ENCODE data around the gene TP63.

Gene TP63

GRCh38 chr3:189868061-189868460 lies 236.9 kb downstream of the TP63 start:
- no peak overlapping the region for H4K8ac ChIP-seq (ENCODE audit: low read length)
- no peak overlapping the region for H3K4ac ChIP-seq (ENCODE audit: low read depth in 1 of 2, low read length in 2 of 2)
- no peak overlapping the region for H2AK5ac ChIP-seq (ENCODE audit: low read length, severe bottlenecking)
- no peak for DNase-seq
- no peak overlapping the region for H2AFZ ChIP-seq (ENCODE audit: low read depth, low read length)
- H3K4me1 ChIP-seq (ENCODE audit: control insufficient read depth, insufficient read depth, low read depth, low read length), result no peaks in the 10 kb centered on the region
- H3K9me3 ChIP-seq (ENCODE audit: control insufficient read depth, low read length), result no peaks in the 10 kb centered on the region
- H4K91ac ChIP-seq (ENCODE audit: low read length), result no peak overlapping the region
- 99% methylated on average over 3 of the region's 3 CpGs for WGBS
- no peak overlapping the region for H3K4me2 ChIP-seq (ENCODE audit: low read length, poor library complexity, severe bottlenecking)
- no peak overlapping the region for H2BK120ac ChIP-seq (ENCODE audit: low read depth, low read length)
- no peak overlapping the region for H3K14ac ChIP-seq (ENCODE audit: low read length in 2 of 2)
- H3K27ac ChIP-seq (ENCODE audit: low read length, poor library complexity, severe bottlenecking), result no peak overlapping the region
- no peaks in the 10 kb centered on the region for H3K79me1 ChIP-seq (replicated peaks; ENCODE audit: low read length, poor library complexity, severe bottlenecking)
- H3K23ac ChIP-seq (ENCODE audit: low read length in 2 of 2), result no peak overlapping the region
- no peak overlapping the region for H2BK12ac ChIP-seq (ENCODE audit: low read length in 2 of 2)
- H3K9ac ChIP-seq (ENCODE audit: low read length), result no peak overlapping the region
- no peak overlapping the region for H3K4me3 ChIP-seq (ENCODE audit: insufficient read depth in 1 of 2, low read depth in 1 of 2, low read length in 2 of 2)
- no peaks in the 10 kb centered on the region for H3K27me3 ChIP-seq (ENCODE audit: control insufficient read depth in 1 of 2, insufficient read depth in 1 of 2, low read length in 2 of 2)
- H2BK15ac ChIP-seq (ENCODE audit: low read depth, poor library complexity, severe bottlenecking), result no peak overlapping the region
- no peaks in the 10 kb centered on the region for H3K36me3 ChIP-seq (ENCODE audit: control insufficient read depth in 1 of 2, insufficient read depth in 2 of 2, low read depth in 1 of 2, low read length in 2 of 2)
- H2BK5ac ChIP-seq (ENCODE audit: low read depth, low read length, poor library complexity, severe bottlenecking), result no peak overlapping the region
- H3K18ac ChIP-seq (ENCODE audit: low read depth in 1 of 2, low read length in 2 of 2), result no peak overlapping the region

DNA sequence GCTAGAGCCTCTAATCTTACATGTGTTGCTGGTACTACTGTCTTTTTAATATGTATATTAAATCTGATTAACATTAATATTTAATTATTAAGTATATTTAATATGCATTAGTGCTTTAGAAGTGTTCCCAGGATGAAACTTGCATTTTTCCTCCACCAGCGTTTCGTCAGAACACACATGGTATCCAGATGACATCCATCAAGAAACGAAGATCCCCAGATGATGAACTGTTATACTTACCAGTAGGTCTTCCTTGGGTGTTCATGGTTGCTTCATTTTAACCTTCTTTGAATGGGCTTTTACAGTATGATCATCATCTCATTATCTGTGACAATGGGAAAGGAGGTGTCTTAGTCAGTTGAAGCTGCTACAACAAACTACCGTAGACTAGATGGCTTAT lies 238.0 kb downstream of the TP63 start:
- Histone ChIP-seq H3K18ac (ENCODE audit: low read depth in 1 of 2, low read length in 2 of 2) (no peak overlapping the region), H2BK15ac (ENCODE audit: low read depth, poor library complexity, severe bottlenecking) (no peak overlapping the region), H3K4me3 (ENCODE audit: insufficient read depth in 1 of 2, low read depth in 1 of 2, low read length in 2 of 2) (no peak overlapping the region), H4K91ac (ENCODE audit: low read length) (no peak overlapping the region), H3K27ac (ENCODE audit: low read length, poor library complexity, severe bottlenecking) (no peak overlapping the region), H3K9me3 (ENCODE audit: control insufficient read depth, low read length) (no peaks in the 10 kb centered on the region), H2BK120ac (ENCODE audit: low read depth, low read length) (no peak overlapping the region), H4K8ac (ENCODE audit: low read length) (no peak overlapping the region), H2BK12ac (ENCODE audit: low read length in 2 of 2) (no peak overlapping the region), H3K23ac (ENCODE audit: low read length in 2 of 2) (no peak overlapping the region), H3K4ac (ENCODE audit: low read depth in 1 of 2, low read length in 2 of 2) (no peak overlapping the region), H3K9ac (ENCODE audit: low read length) (no peak overlapping the region), H3K14ac (ENCODE audit: low read length in 2 of 2) (no peak overlapping the region), H3K79me1 (replicated peaks; ENCODE audit: low read length, poor library complexity, severe bottlenecking) (no peaks in the 10 kb centered on the region), H3K36me3 (ENCODE audit: control insufficient read depth in 1 of 2, insufficient read depth in 2 of 2, low read depth in 1 of 2, low read length in 2 of 2) (no peaks in the 10 kb centered on the region), H3K27me3 (ENCODE audit: control insufficient read depth in 1 of 2, insufficient read depth in 1 of 2, low read length in 2 of 2) (no peaks in the 10 kb centered on the region), H3K4me2 (ENCODE audit: low read length, poor library complexity, severe bottlenecking) (no peak overlapping the region), H3K4me1 (ENCODE audit: control insufficient read depth, insufficient read depth, low read depth, low read length) (no peaks in the 10 kb centered on the region), H2AFZ (ENCODE audit: low read depth, low read length) (no peak overlapping the region), H2AK5ac (ENCODE audit: low read length, severe bottlenecking) (no peak overlapping the region), H2BK5ac (ENCODE audit: low read depth, low read length, poor library complexity, severe bottlenecking) (no peak overlapping the region)
- DNase-seq, result no peak
- 100% methylated on average over 1 of the region's 4 CpGs for WGBS

GRCh38 chr3:189871418-189871817 lies 240.2 kb downstream of the TP63 start:
- Histone ChIP-seq H2BK15ac (ENCODE audit: low read depth, poor library complexity, severe bottlenecking) (no peak overlapping the region), H3K27ac (ENCODE audit: low read length, poor library complexity, severe bottlenecking) (no peak overlapping the region), H4K8ac (ENCODE audit: low read length) (no peak overlapping the region), H3K18ac (ENCODE audit: low read depth in 1 of 2, low read length in 2 of 2) (no peak overlapping the region), H3K23ac (ENCODE audit: low read length in 2 of 2) (no peak overlapping the region), H3K79me1 (replicated peaks; ENCODE audit: low read length, poor library complexity, severe bottlenecking) (no peaks in the 10 kb centered on the region), H2AFZ (ENCODE audit: low read depth, low read length) (no peak overlapping the region), H3K9ac (ENCODE audit: low read length) (no peak overlapping the region), H2BK5ac (ENCODE audit: low read depth, low read length, poor library complexity, severe bottlenecking) (no peak overlapping the region), H4K91ac (ENCODE audit: low read length) (no peak overlapping the region), H3K27me3 (ENCODE audit: control insufficient read depth in 1 of 2, insufficient read depth in 1 of 2, low read length in 2 of 2) (no peaks in the 10 kb centered on the region), H3K4me2 (ENCODE audit: low read length, poor library complexity, severe bottlenecking) (no peak overlapping the region), H3K4me3 (ENCODE audit: insufficient read depth in 1 of 2, low read depth in 1 of 2, low read length in 2 of 2) (no peak overlapping the region), H3K14ac (ENCODE audit: low read length in 2 of 2) (no peak overlapping the region), H3K36me3 (ENCODE audit: control insufficient read depth in 1 of 2, insufficient read depth in 2 of 2, low read depth in 1 of 2, low read length in 2 of 2) (no peaks in the 10 kb centered on the region), H3K9me3 (ENCODE audit: control insufficient read depth, low read length) (no peaks in the 10 kb centered on the region), H3K4me1 (ENCODE audit: control insufficient read depth, insufficient read depth, low read depth, low read length) (no peaks in the 10 kb centered on the region), H2BK12ac (ENCODE audit: low read length in 2 of 2) (no peak overlapping the region), H2BK120ac (ENCODE audit: low read depth, low read length) (no peak overlapping the region), H3K4ac (ENCODE audit: low read depth in 1 of 2, low read length in 2 of 2) (no peak overlapping the region), H2AK5ac (ENCODE audit: low read length, severe bottlenecking) (no peak overlapping the region)
- no peak for DNase-seq
- WGBS, result 81% methylated on average over 2 of the region's 2 CpGs

DNA sequence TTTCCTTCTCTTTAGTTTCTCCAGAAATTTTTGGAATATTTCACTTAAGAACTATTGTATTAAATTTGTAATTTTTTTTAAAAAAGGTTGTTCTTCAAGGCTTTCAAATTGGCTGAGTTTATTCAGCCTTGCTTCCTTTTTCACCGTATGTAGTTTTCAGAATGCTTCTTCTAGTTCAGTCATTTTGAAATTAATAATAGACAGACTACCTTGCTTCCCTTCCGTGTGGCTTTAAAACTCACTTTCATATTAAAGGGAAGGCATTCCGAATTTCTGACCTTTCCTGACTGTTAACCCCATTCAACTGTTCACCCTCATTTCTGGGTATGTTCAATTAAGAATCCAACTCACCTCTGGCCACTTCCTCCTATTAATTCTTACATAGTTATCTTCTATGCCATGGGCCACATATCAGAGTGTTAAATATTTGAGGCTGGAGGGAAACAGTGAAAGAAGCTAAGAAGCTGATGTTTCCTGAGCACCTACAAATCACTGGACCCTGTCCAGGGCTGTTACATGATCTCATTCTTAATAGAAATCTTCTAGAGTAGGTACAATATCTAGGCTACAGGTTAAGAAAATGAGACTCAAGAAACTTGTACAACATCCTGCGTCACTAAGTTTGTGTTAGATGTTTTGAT lies 252.0 kb downstream of the TP63 start:
- Histone ChIP-seq H3K18ac (ENCODE audit: low read depth in 1 of 2, low read length in 2 of 2) (no peak overlapping the region), H3K36me3 (ENCODE audit: control insufficient read depth in 1 of 2, insufficient read depth in 2 of 2, low read depth in 1 of 2, low read length in 2 of 2) (no peaks in the 10 kb centered on the region), H3K4me2 (ENCODE audit: low read length, poor library complexity, severe bottlenecking) (no peak overlapping the region), H3K14ac (ENCODE audit: low read length in 2 of 2) (no peak overlapping the region), H3K4ac (ENCODE audit: low read depth in 1 of 2, low read length in 2 of 2) (no peak overlapping the region), H3K4me1 (ENCODE audit: control insufficient read depth, insufficient read depth, low read depth, low read length) (no peaks in the 10 kb centered on the region), H2AK5ac (ENCODE audit: low read length, severe bottlenecking) (no peak overlapping the region), H3K23ac (ENCODE audit: low read length in 2 of 2) (no peak overlapping the region), H4K91ac (ENCODE audit: low read length) (no peak overlapping the region), H2BK120ac (ENCODE audit: low read depth, low read length) (no peak overlapping the region), H2BK5ac (ENCODE audit: low read depth, low read length, poor library complexity, severe bottlenecking) (no peak overlapping the region), H3K9me3 (ENCODE audit: control insufficient read depth, low read length) (no peaks in the 10 kb centered on the region), H3K4me3 (ENCODE audit: insufficient read depth in 1 of 2, low read depth in 1 of 2, low read length in 2 of 2) (no peak overlapping the region), H2AFZ (ENCODE audit: low read depth, low read length) (no peak overlapping the region), H2BK15ac (ENCODE audit: low read depth, poor library complexity, severe bottlenecking) (no peak overlapping the region), H2BK12ac (ENCODE audit: low read length in 2 of 2) (no peak overlapping the region), H3K27me3 (ENCODE audit: control insufficient read depth in 1 of 2, insufficient read depth in 1 of 2, low read length in 2 of 2) (no peaks in the 10 kb centered on the region), H3K9ac (ENCODE audit: low read length) (no peak overlapping the region), H4K8ac (ENCODE audit: low read length) (no peak overlapping the region), H3K27ac (ENCODE audit: low read length, poor library complexity, severe bottlenecking) (no peak overlapping the region), H3K79me1 (replicated peaks; ENCODE audit: low read length, poor library complexity, severe bottlenecking) (no peaks in the 10 kb centered on the region)
- DNase-seq, result no peak
- 79% methylated on average over 3 of the region's 4 CpGs for WGBS
